WTC11 (cell line): ENCODE measurements around the gene NDUFS1.

Experiments used
- SP1 ChIP-seq: sonication (generic); formaldehyde crosslinking; conservative IDR thresholded peaks from 2 replicates; pipeline ENCODE4 v1.8.1; 2022; ENCODE audit warnings: missing genetic modification reagents
- TF ChIP-seq, protein P1 (sequence below): sonication (generic); formaldehyde crosslinking; IDR thresholded peaks from 2 replicates; pipeline ENCODE4 v1.8.0; 2023; ENCODE audit warnings: missing genetic modification reagents

DNA sequence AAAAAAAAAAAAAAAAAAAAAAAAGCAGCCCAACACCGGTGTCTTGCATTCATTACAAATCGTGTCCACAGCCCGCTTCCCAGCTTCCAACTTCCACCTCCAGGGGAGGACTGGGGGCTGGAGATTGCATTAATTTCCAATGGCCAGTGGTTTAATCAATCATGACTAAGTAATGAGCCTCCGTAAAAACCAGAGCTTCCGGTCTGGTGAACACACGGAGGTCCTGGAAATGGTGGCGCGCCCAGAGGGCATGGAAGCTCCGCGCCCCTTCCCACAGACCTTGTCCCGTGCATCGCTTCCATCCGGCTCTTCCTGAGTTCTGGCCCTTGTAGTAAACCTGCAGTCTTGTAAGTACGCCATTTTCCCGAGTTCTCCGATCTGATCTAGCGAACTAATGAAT is 44.1 kb upstream of the NDUFS1 start:
- TF ChIP-seq, protein P1, sequence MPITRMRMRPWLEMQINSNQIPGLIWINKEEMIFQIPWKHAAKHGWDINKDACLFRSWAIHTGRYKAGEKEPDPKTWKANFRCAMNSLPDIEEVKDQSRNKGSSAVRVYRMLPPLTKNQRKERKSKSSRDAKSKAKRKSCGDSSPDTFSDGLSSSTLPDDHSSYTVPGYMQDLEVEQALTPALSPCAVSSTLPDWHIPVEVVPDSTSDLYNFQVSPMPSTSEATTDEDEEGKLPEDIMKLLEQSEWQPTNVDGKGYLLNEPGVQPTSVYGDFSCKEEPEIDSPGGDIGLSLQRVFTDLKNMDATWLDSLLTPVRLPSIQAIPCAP = no peak
- no peak for TF ChIP-seq SP1
